Mesothelial cell of epicardium (in vitro differentiated cells): Measurements from ENCODE around the gene DEPDC1. TPM values are rescaled to one million over a fixed set of nuclear protein-coding genes. Genes with fewer than 3 reads are reported as not detected.
"Not testable (repeated sequence)": the region's sequence is repeated elsewhere in the genome, so short reads cannot be mapped to it uniquely, and the experiment has no call there.

Experiments
- DNase-seq, 2 experiments: peaks; one replicate each; pipeline ENCODE4 v3.0.0; 2021; ENCODE audit warnings: low spot score in 2 of 2; ENCODE audit not compliant: unreplicated experiment in 2 of 2
- H3K27ac Mint-ChIP-seq: 2 replicates; pipeline ENCODE4 v1.8.0; 2021; ENCODE audit warnings: mixed read lengths
- H3K27me3 Mint-ChIP-seq: 2 replicates; pipeline ENCODE4 v1.8.0; 2021; ENCODE audit warnings: low read depth, mixed read lengths
- H3K36me3 Mint-ChIP-seq: 2 replicates; pipeline ENCODE4 v1.8.0; 2021; ENCODE audit warnings: mixed read lengths
- H3K4me1 Mint-ChIP-seq: 2 replicates; pipeline ENCODE4 v1.8.0; 2021; ENCODE audit warnings: mixed read lengths
- H3K4me3 Mint-ChIP-seq: 2 replicates; pipeline ENCODE4 v1.8.0; 2021; ENCODE audit warnings: mild to moderate bottlenecking, moderate library complexity, mixed read lengths
- H3K9me3 Mint-ChIP-seq: 2 replicates; pipeline ENCODE4 v1.8.0; 2021; ENCODE audit warnings: mixed read lengths
- CTCF ChIP-seq: fragments of 200-600 bp; sonication (generic); IDR thresholded peaks from one replicate; pipeline ENCODE4 v1.5.0; 2021; ENCODE audit warnings: antibody characterized with exemption; ENCODE audit not compliant: unreplicated experiment
- total RNA-seq: library from RNA; stranded (reverse); gene quantifications from 3 replicates; pipeline ENCODE4 v1.2.1, GENCODE V29; 2021

DEPDC1 gene
- total RNA-seq, 1 donor from 2014 or later, result 10.4 TPM

- H3K27ac Mint-ChIP-seq, result no peak overlapping the region
- H3K9me3 Mint-ChIP-seq, result no peaks in the 10 kb centered on the region
- peaks cover 23% of the 10 kb centered on the region for H3K36me3 Mint-ChIP-seq
- no peak for DNase-seq
- TF ChIP-seq CTCF, result peak; percentile 21
- no peaks in the 10 kb centered on the region for H3K4me1 Mint-ChIP-seq
- H3K4me3 Mint-ChIP-seq, result no peak overlapping the region
- no peaks in the 10 kb centered on the region for H3K27me3 Mint-ChIP-seq
Observed at GRCh38 chr1:68485431-68486022, 11.4 kb downstream of the DEPDC1 start.

- Mint-ChIP-seq H3K9me3 (no peaks in the 10 kb centered on the region), H3K36me3 (peaks cover 26% of the 10 kb centered on the region), H3K4me3 (no peak overlapping the region), H3K27me3 (no peaks in the 10 kb centered on the region), H3K4me1 (no peaks in the 10 kb centered on the region), H3K27ac (no peak overlapping the region)
- no peak for DNase-seq
- no peak for TF ChIP-seq CTCF
Observed at GRCh38 chr1:68484618-68485017, 12.3 kb downstream of the DEPDC1 start.

- DNase-seq, result no peak
- no peak for TF ChIP-seq CTCF
- Mint-ChIP-seq H3K4me1 (no peaks in the 10 kb centered on the region), H3K36me3 (peaks cover 23% of the 10 kb centered on the region), H3K27ac (no peak overlapping the region), H3K4me3 (no peak overlapping the region), H3K9me3 (no peaks in the 10 kb centered on the region), H3K27me3 (no peaks in the 10 kb centered on the region)
Observed at GRCh38 chr1:68481041-68481440, 15.8 kb downstream of the DEPDC1 start.

GRCh38 chr1:68479501-68479900, 17.4 kb downstream of the DEPDC1 start:
- Mint-ChIP-seq H3K9me3 (no peaks in the 10 kb centered on the region), H3K36me3 (peaks cover 18% of the 10 kb centered on the region), H3K27ac (no peak overlapping the region), H3K4me1 (no peaks in the 10 kb centered on the region), H3K4me3 (no peak overlapping the region), H3K27me3 (no peaks in the 10 kb centered on the region)
- TF ChIP-seq CTCF, result no peak
- DNase-seq, result no peak

- Mint-ChIP-seq H3K9me3 (no peaks in the 10 kb centered on the region), H3K27me3 (no peaks in the 10 kb centered on the region), H3K36me3 (peaks cover 20% of the 10 kb centered on the region), H3K4me1 (no peaks in the 10 kb centered on the region), H3K27ac (no peak overlapping the region), H3K4me3 (no peak overlapping the region)
- no peak for DNase-seq
- no peak for TF ChIP-seq CTCF
Observed at GRCh38 chr1:68478662-68479061, 18.2 kb downstream of the DEPDC1 start.

- not testable (repeated sequence) for H3K4me1 Mint-ChIP-seq, DNase-seq, H3K27ac Mint-ChIP-seq, H3K36me3 Mint-ChIP-seq, H3K4me3 Mint-ChIP-seq, H3K27me3 Mint-ChIP-seq, H3K9me3 Mint-ChIP-seq
Observed at GRCh38 chr1:68476626-68477025, 20.3 kb downstream of the DEPDC1 start.
